H9 (cell line): ENCODE data around the gene SUMO4. TPM values are rescaled to one million over a fixed set of nuclear protein-coding genes. Genes with fewer than 3 reads are reported as not detected.

Experiments used
- DNase-seq: peaks from one replicate; pipeline ENCODE4 v3.0.0-alpha.2; 2017
- H2AFZ ChIP-seq: one replicate; pipeline ENCODE4 v1.6.1; 2013; ENCODE audit warnings: mild to moderate bottlenecking, low read length, control low read depth, moderate library complexity
- H2AK5ac ChIP-seq: 2 replicates; pipeline ENCODE4 v1.6.1; 2013; ENCODE audit warnings: low read length, control low read depth, mixed read lengths; ENCODE audit not compliant: insufficient read length
- H2BK120ac ChIP-seq: one replicate; pipeline ENCODE4 v1.6.1; 2013; ENCODE audit warnings: low read depth, mild to moderate bottlenecking, low read length, control low read depth, inconsistent platforms; ENCODE audit not compliant: poor library complexity, severe bottlenecking
- H2BK12ac ChIP-seq: 2 replicates; pipeline ENCODE4 v1.6.1; 2013; ENCODE audit warnings: low read length, control low read depth, mixed read lengths, low read depth; ENCODE audit not compliant: insufficient read length
- H2BK15ac ChIP-seq: 2 replicates; pipeline ENCODE4 v1.6.1; 2013; ENCODE audit warnings: low read depth, low read length, control low read depth
- H2BK20ac ChIP-seq: one replicate; pipeline ENCODE4 v1.6.1; 2013; ENCODE audit warnings: low read depth, mild to moderate bottlenecking, low read length, control low read depth, inconsistent platforms; ENCODE audit not compliant: poor library complexity, severe bottlenecking
- H2BK5ac ChIP-seq: 2 replicates; pipeline ENCODE4 v1.6.1; 2013; ENCODE audit warnings: low read length, control low read depth, mixed read lengths; ENCODE audit not compliant: insufficient read length
- H3K14ac ChIP-seq: 2 replicates; pipeline ENCODE4 v1.6.1; 2013; ENCODE audit warnings: low read length, control low read depth; ENCODE audit not compliant: insufficient read depth
- H3K18ac ChIP-seq: 2 replicates; pipeline ENCODE4 v1.6.1; 2013; ENCODE audit warnings: low read depth, mild to moderate bottlenecking, mixed read lengths, low read length, control low read depth; ENCODE audit not compliant: insufficient read length
- H3K23ac ChIP-seq: 2 replicates; pipeline ENCODE4 v1.6.1; 2013; ENCODE audit warnings: low read length, control low read depth, mixed read lengths, low read depth; ENCODE audit not compliant: insufficient read length
- H3K23me2 ChIP-seq: 2 replicates; pipeline ENCODE4 v1.6.1; 2013; ENCODE audit warnings: low read depth, mild to moderate bottlenecking, mixed read lengths, low read length, control low read depth; ENCODE audit not compliant: insufficient read length, poor library complexity, severe bottlenecking
- H3K27ac ChIP-seq: 2 replicates; pipeline ENCODE4 v1.5.1; 2013; ENCODE audit warnings: low read length, control low read depth, mixed read lengths, low read depth; ENCODE audit not compliant: insufficient read length
- H3K27me3 ChIP-seq: 2 replicates; pipeline ENCODE4 v1.6.1; 2013; ENCODE audit warnings: low read length, control low read depth, inconsistent platforms; ENCODE audit not compliant: insufficient read depth
- H3K4ac ChIP-seq: 2 replicates; pipeline ENCODE4 v1.6.1; 2013; ENCODE audit warnings: low read depth, mild to moderate bottlenecking, control low read depth, inconsistent platforms, low read length, moderate library complexity
- H3K4me1 ChIP-seq: 2 replicates; pipeline ENCODE4 v1.6.1; 2013; ENCODE audit warnings: low read length, control low read depth, inconsistent platforms; ENCODE audit not compliant: insufficient read depth
- H3K4me2 ChIP-seq: 2 replicates; pipeline ENCODE4 v1.6.1; 2013; ENCODE audit warnings: low read length, control low read depth, mixed read lengths; ENCODE audit not compliant: insufficient read length, insufficient read depth
- H3K56ac ChIP-seq: 2 replicates; pipeline ENCODE4 v1.6.1; 2013; ENCODE audit warnings: low read depth, mild to moderate bottlenecking, mixed read lengths, low read length, control low read depth; ENCODE audit not compliant: insufficient read length
- H3K79me1 ChIP-seq: 2 replicates; pipeline ENCODE4 v1.6.1; 2013; ENCODE audit warnings: low read depth, mild to moderate bottlenecking, moderate library complexity, low read length, control low read depth, inconsistent platforms; ENCODE audit not compliant: insufficient read depth, poor library complexity, severe bottlenecking
- H3K79me2 ChIP-seq: 2 replicates; pipeline ENCODE4 v1.6.1; 2013; ENCODE audit warnings: low read length, control low read depth, inconsistent platforms; ENCODE audit not compliant: insufficient read depth
- H3K9ac ChIP-seq: 2 replicates; pipeline ENCODE4 v1.6.1; 2013; ENCODE audit warnings: low read length, control low read depth, mixed read lengths; ENCODE audit not compliant: insufficient read length; ENCODE audit errors: extremely low read depth
- H3K9me3 ChIP-seq: one replicate; pipeline ENCODE4 v1.6.1; 2013; ENCODE audit warnings: low read depth, low read length, inconsistent platforms; ENCODE audit not compliant: control insufficient read depth
- H3T11ph ChIP-seq: one replicate; pipeline ENCODE4 v1.6.1; 2013; ENCODE audit warnings: mild to moderate bottlenecking, low read length, control low read depth, inconsistent platforms
- H4K20me1 ChIP-seq: one replicate; pipeline ENCODE4 v1.6.1; 2013; ENCODE audit not compliant: control insufficient read depth, insufficient read length, insufficient read depth
- H4K5ac ChIP-seq: 2 replicates; pipeline ENCODE4 v1.6.1; 2013; ENCODE audit warnings: low read depth, mild to moderate bottlenecking, mixed read lengths, low read length, control low read depth; ENCODE audit not compliant: insufficient read length
- H4K8ac ChIP-seq: replicated peaks from 2 replicates; pipeline ENCODE4 v1.6.1; 2013; ENCODE audit warnings: low read length, control low read depth, mixed read lengths, low read depth; ENCODE audit not compliant: insufficient read length
- H4K91ac ChIP-seq: 2 replicates; pipeline ENCODE4 v1.6.1; 2013; ENCODE audit warnings: low read depth, mild to moderate bottlenecking, moderate library complexity, mixed read lengths, low read length, control low read depth; ENCODE audit not compliant: insufficient read length
- H3K27ac Mint-ChIP-seq, 3 experiments: 2 replicates in 2 of 3; 3 replicates in 1 of 3; pipeline ENCODE4 v1.8.0; 2020 to 2021; ENCODE audit warnings: mixed read lengths in 3 of 3, mild to moderate bottlenecking in 1 of 3, moderate library complexity in 1 of 3
- H3K27me3 Mint-ChIP-seq: 2 replicates; pipeline ENCODE4 v1.8.0; 2021; ENCODE audit warnings: low read depth, mild to moderate bottlenecking, moderate library complexity, mixed read lengths
- H3K36me3 Mint-ChIP-seq, 3 experiments: 2 replicates in 2 of 3; 3 replicates in 1 of 3; pipeline ENCODE4 v1.8.0; 2020 to 2021; ENCODE audit warnings: low read depth in 3 of 3, mixed read lengths in 3 of 3; ENCODE audit not compliant: insufficient read depth in 1 of 3
- H3K4me1 Mint-ChIP-seq, 2 experiments: 2 replicates each; pipeline ENCODE4 v1.8.0; 2020; ENCODE audit warnings: mixed read lengths in 2 of 2
- H3K4me3 Mint-ChIP-seq, 2 experiments: 2 replicates in 1 of 2; 3 replicates in 1 of 2; pipeline ENCODE4 v1.8.0; 2020 to 2021; ENCODE audit warnings: mild to moderate bottlenecking in 2 of 2, mixed read lengths in 2 of 2, moderate library complexity in 1 of 2
- H3K9me3 Mint-ChIP-seq, 2 experiments: 2 replicates in 1 of 2; 3 replicates in 1 of 2; pipeline ENCODE4 v1.8.0; 2020; ENCODE audit warnings: mild to moderate bottlenecking in 2 of 2, mixed read lengths in 2 of 2, moderate library complexity in 1 of 2
- WGBS: extraction: QIAGEN DNeasy Blood & Tissue Kit; methylation state at CpG from one replicate; pipeline ENCODE4 v1.1.7; 2013; ENCODE audit warnings: missing lambda C conversion rate, low lambda C conversion rate, mixed read lengths; ENCODE audit not compliant: insufficient read length; ENCODE audit errors: extremely low coverage; 5-methylcytosine and 5-hydroxymethylcytosine counted together
- total RNA-seq: library from RNA; stranded (reverse); gene quantifications from 2 replicates; pipeline ENCODE4 v1.2.1, GENCODE V29; 2021
- TF ChIP-seq, protein P1 (sequence below): fragments of 200-600 bp; sonication (generic); conservative IDR thresholded peaks from 3 replicates; pipeline ENCODE4 v1.8.0; 2021; ENCODE audit warnings: antibody characterized with exemption, mild to moderate bottlenecking

The SUMO4 gene
- total RNA-seq, 1 experiment from 2014 or later: 1.5 TPM

- Histone ChIP-seq H3K56ac (no peak overlapping the region), H3K4ac (no peak overlapping the region), H3K23ac (no peak overlapping the region), H4K8ac (no peak overlapping the region), H3K4me2 (no peak overlapping the region), H3K79me2 (no peaks in the 10 kb centered on the region), H3K9me3 (no peaks in the 10 kb centered on the region), H3K23me2 (no peaks in the 10 kb centered on the region), H2AFZ (no peak overlapping the region), H3K79me1 (no peaks in the 10 kb centered on the region), H3K14ac (no peak overlapping the region), H2BK15ac (no peak overlapping the region), H2BK120ac (no peak overlapping the region), H3K18ac (no peak overlapping the region), H2AK5ac (no peak overlapping the region), H2BK20ac (no peak overlapping the region), H4K20me1 (no peaks in the 10 kb centered on the region), H4K5ac (no peak overlapping the region), H3K27me3 (no peaks in the 10 kb centered on the region), H3T11ph (no peak overlapping the region), H4K91ac (no peak overlapping the region), H2BK12ac (no peak overlapping the region), H3K27ac (no peak overlapping the region), H3K4me1 (no peaks in the 10 kb centered on the region), H2BK5ac (no peak overlapping the region), H3K9ac (no peak overlapping the region)
- Mint-ChIP-seq H3K36me3 (no peaks in the 10 kb centered on the region), H3K27ac (no peak overlapping the region), H3K9me3 (no peaks in the 10 kb centered on the region; a peak in 1 of 5 replicates), H3K27me3 (no peaks in the 10 kb centered on the region; the same call in 1 of the 2 replicates), H3K4me1 (peaks cover 12 to 14% of the 10 kb centered on the region in 2 experiments), H3K4me3 (no peak overlapping the region)
- TF ChIP-seq, protein P1, sequence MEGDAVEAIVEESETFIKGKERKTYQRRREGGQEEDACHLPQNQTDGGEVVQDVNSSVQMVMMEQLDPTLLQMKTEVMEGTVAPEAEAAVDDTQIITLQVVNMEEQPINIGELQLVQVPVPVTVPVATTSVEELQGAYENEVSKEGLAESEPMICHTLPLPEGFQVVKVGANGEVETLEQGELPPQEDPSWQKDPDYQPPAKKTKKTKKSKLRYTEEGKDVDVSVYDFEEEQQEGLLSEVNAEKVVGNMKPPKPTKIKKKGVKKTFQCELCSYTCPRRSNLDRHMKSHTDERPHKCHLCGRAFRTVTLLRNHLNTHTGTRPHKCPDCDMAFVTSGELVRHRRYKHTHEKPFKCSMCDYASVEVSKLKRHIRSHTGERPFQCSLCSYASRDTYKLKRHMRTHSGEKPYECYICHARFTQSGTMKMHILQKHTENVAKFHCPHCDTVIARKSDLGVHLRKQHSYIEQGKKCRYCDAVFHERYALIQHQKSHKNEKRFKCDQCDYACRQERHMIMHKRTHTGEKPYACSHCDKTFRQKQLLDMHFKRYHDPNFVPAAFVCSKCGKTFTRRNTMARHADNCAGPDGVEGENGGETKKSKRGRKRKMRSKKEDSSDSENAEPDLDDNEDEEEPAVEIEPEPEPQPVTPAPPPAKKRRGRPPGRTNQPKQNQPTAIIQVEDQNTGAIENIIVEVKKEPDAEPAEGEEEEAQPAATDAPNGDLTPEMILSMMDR: no peak
- DNase-seq: no peak
- no CpG with 5 or more reads among the region's 5 CpGs for WGBS
Observed at GRCh38 chr6:149421132-149421531, 21.1 kb downstream of the SUMO4 start.
